Epithelial cell of esophagus (primary cell): ENCODE results near the gene PDZD8.

Source experiments
- DNase-seq: peaks from one replicate; pipeline ENCODE4 v3.0.0; 2010; ENCODE audit warnings: low read depth
- H3K4me3 ChIP-seq: 2 replicates; pipeline ENCODE4 v1.5.1; 2011; ENCODE audit warnings: mild to moderate bottlenecking, low read length, control low read depth
- CTCF ChIP-seq: IDR thresholded peaks from 2 replicates; pipeline ENCODE4 v1.5.1; 2011; ENCODE audit warnings: low read depth, mild to moderate bottlenecking, low read length, control low read depth, inconsistent platforms; ENCODE audit not compliant: insufficient read depth; ENCODE audit errors: missing control alignments

PDZD8 gene

GRCh38 chr10:117259279-117259678, 116.0 kb downstream of the PDZD8 start:
- DNase-seq, result no peak

GRCh38 chr10:117257721-117258120, 117.5 kb downstream of the PDZD8 start:
- TF ChIP-seq CTCF, result no peak
- H3K4me3 ChIP-seq, result no peak overlapping the region
- DNase-seq, result no peak

More at GRCh38 chr10:117259279-117259678, 116.0 kb downstream of the PDZD8 start:
- TF ChIP-seq CTCF, result no peak
- no peak overlapping the region for H3K4me3 ChIP-seq

GRCh38 chr10:117256910-117257309, 118.3 kb downstream of the PDZD8 start:
- no peak overlapping the region for H3K4me3 ChIP-seq
- DNase-seq, result no peak
- no peak for TF ChIP-seq CTCF

- DNase-seq, result no peak
- no peak overlapping the region for H3K4me3 ChIP-seq
- no peak for TF ChIP-seq CTCF
These were observed 119.3 kb downstream of the PDZD8 start for GRCh38 chr10:117255835-117256460.

- H3K4me3 ChIP-seq, result no peak overlapping the region
- no peak for TF ChIP-seq CTCF
- no peak for DNase-seq
These were observed 120.2 kb downstream of the PDZD8 start for GRCh38 chr10:117254774-117255735.

- no peak for TF ChIP-seq CTCF
- DNase-seq, result no peak
- H3K4me3 ChIP-seq, result no peak overlapping the region
These were observed 120.9 kb downstream of the PDZD8 start for GRCh38 chr10:117254338-117254737.

GRCh38 chr10:117253908-117254307, 121.3 kb downstream of the PDZD8 start:
- no peak for TF ChIP-seq CTCF
- H3K4me3 ChIP-seq, result no peak overlapping the region
- DNase-seq, result no peak
